B cell (primary cell): ENCODE data around the gene SLC9A3. TPM values are rescaled to one million over a fixed set of nuclear protein-coding genes. Genes with fewer than 3 reads are reported as not detected.

Experiments
- ATAC-seq: fragments of 200-7000 bp; cut with Tn5 transposase; one replicate; pipeline ENCODE4 v1.10.0; 2021; ENCODE audit warnings: low read depth, mild to moderate bottlenecking, moderate number of reproducible peaks, moderate library complexity
- CTCF ChIA-PET: fragments of 350-600 bp; sonication (Branson Sonifier 250); formaldehyde crosslinking; loops from one replicate; lab custom pipeline; 2021; ENCODE audit warnings: antibody characterized with exemption, inconsistent platforms; lab: Charles Lee
- POLR2A ChIA-PET: fragments of 350-600 bp; sonication (Branson Sonifier 250); formaldehyde crosslinking; loops from one replicate; lab custom pipeline; 2021; ENCODE audit warnings: antibody characterized with exemption; lab: Charles Lee
- DNase-seq: peaks from one replicate; pipeline ENCODE4 v3.0.0; 2013
- H2AFZ ChIP-seq: 2 replicates; pipeline ENCODE4 v1.6.1; 2012; ENCODE audit warnings: mild to moderate bottlenecking, low read depth, low read length; ENCODE audit not compliant: insufficient read depth, poor library complexity, severe bottlenecking
- H3K27ac ChIP-seq, 2 donors: 1 replicate in 1 of 2; 2 replicates in 1 of 2; pipeline ENCODE4 v1.5.1; 2012 to 2013; ENCODE audit warnings: low read length in 2 of 2, mild to moderate bottlenecking in 2 of 2, moderate library complexity in 1 of 2
- H3K27me3 ChIP-seq, 4 experiments: fragments of 200-600 bp in 1 of 4; sonication (generic) in 1 of 4; replicated peaks in 1 of 4; 1 replicate in 2 of 4; 2 replicates in 2 of 4; pipeline versions ENCODE4 v1.6.1 to v1.7.0; 2013 to 2016; ENCODE audit warnings: low read length in 3 of 4, mild to moderate bottlenecking in 2 of 4, mixed read lengths in 1 of 4, moderate library complexity in 1 of 4; ENCODE audit not compliant: insufficient read depth in 4 of 4, control insufficient read depth in 3 of 4; ENCODE audit errors: control extremely low read depth in 1 of 4
- H3K36me3 ChIP-seq, 2 experiments: replicated peaks in 1 of 2; 1 replicate in 1 of 2; 2 replicates in 1 of 2; pipeline versions ENCODE4 v1.6.1 to v1.7.1; 2013; ENCODE audit warnings: low read length in 1 of 2; ENCODE audit not compliant: insufficient read depth in 2 of 2, control insufficient read depth in 1 of 2; ENCODE audit errors: control extremely low read depth in 1 of 2, extremely low read depth in 1 of 2
- H3K4me1 ChIP-seq, 2 donors: fragments of 200-600 bp in 1 of 2; sonication (generic) in 1 of 2; 1 replicate in 1 of 2; 2 replicates in 1 of 2; pipeline versions ENCODE4 v1.5.1 to v1.6.1; 2013 to 2017; ENCODE audit warnings: low read length in 2 of 2; ENCODE audit not compliant: control insufficient read depth in 2 of 2, insufficient read depth in 2 of 2
- H3K4me2 ChIP-seq: replicated peaks from 2 replicates; pipeline ENCODE3; 2012; ENCODE audit warnings: mild to moderate bottlenecking, low read depth, low read length; ENCODE audit not compliant: poor library complexity, severe bottlenecking
- H3K4me3 ChIP-seq, 5 experiments: fragments of 200-600 bp in 1 of 5; sonication (generic) in 1 of 5; 1 replicate in 3 of 5; 2 replicates in 2 of 5; pipeline versions ENCODE4 v1.5.1 to v1.7.0; 2011 to 2016; ENCODE audit warnings: low read length in 4 of 5, mild to moderate bottlenecking in 4 of 5, low read depth in 2 of 5, control low read depth in 1 of 5, moderate library complexity in 1 of 5; ENCODE audit not compliant: insufficient read depth in 1 of 5; ENCODE audit errors: control extremely low read depth in 1 of 5, extremely low read depth in 1 of 5
- H3K79me2 ChIP-seq: fragments of 200-600 bp; sonication (generic); one replicate; pipeline ENCODE4 v1.6.0; 2016; ENCODE audit warnings: low read length; ENCODE audit not compliant: control insufficient read depth, insufficient read depth
- H3K9ac ChIP-seq: fragments of 200-600 bp; sonication (generic); 2 replicates; pipeline ENCODE4 v1.6.1; 2017; ENCODE audit warnings: mild to moderate bottlenecking, low read length, moderate library complexity
- H3K9me3 ChIP-seq, 3 donors: one replicate each; pipeline versions ENCODE4 v1.6.1 to v1.7.1; 2013; ENCODE audit warnings: low read length in 2 of 3; ENCODE audit not compliant: control insufficient read depth in 2 of 3, insufficient read depth in 1 of 3; ENCODE audit errors: control extremely low read depth in 1 of 3
- H4K20me1 ChIP-seq: 2 replicates; pipeline ENCODE4 v1.6.0; 2012; ENCODE audit warnings: mild to moderate bottlenecking, low read length; ENCODE audit not compliant: insufficient read depth, control insufficient read depth, poor library complexity, severe bottlenecking
- H3K27ac Mint-ChIP-seq: one replicate; pipeline ENCODE4 v1.8.0; 2021; ENCODE audit warnings: mixed read lengths
- H3K27me3 Mint-ChIP-seq: one replicate; pipeline ENCODE4 v1.8.0; 2021; ENCODE audit warnings: mixed read lengths
- H3K4me1 Mint-ChIP-seq: one replicate; pipeline ENCODE4 v1.8.0; 2021; ENCODE audit warnings: mixed read lengths
- H3K4me3 Mint-ChIP-seq: one replicate; pipeline ENCODE4 v1.8.0; 2021; ENCODE audit warnings: mixed read lengths
- H3K9me3 Mint-ChIP-seq: one replicate; pipeline ENCODE4 v1.8.0; 2022; ENCODE audit warnings: mixed read lengths; ENCODE audit not compliant: insufficient read depth
- CTCF ChIP-seq: fragments of 200-600 bp; IDR thresholded peaks from one replicate; pipeline ENCODE4 v1.8.0; 2022; ENCODE audit warnings: antibody characterized with exemption, mild to moderate bottlenecking
- EZH2 ChIP-seq: IDR thresholded peaks from 2 replicates; pipeline ENCODE4 v1.6.1; 2012; ENCODE audit warnings: borderline replicate concordance, low read depth, mild to moderate bottlenecking, moderate library complexity, low read length; ENCODE audit not compliant: insufficient read depth, poor library complexity, severe bottlenecking
- WGBS: methylation state at CpG from one replicate; pipeline ENCODE4 v1.1.5; 2013; ENCODE audit warnings: missing lambda C conversion rate; ENCODE audit not compliant: insufficient coverage; 5-methylcytosine and 5-hydroxymethylcytosine counted together
- intact Hi-C: fragments of 100-400 bp; cut with micrococcal nuclease; formaldehyde crosslinking; loops from one replicate; pipeline ENCODE4 v1.10.0; 2022
- polyA plus RNA-seq: library from polyadenylated mRNA; depleted of rRNA; stranded (reverse); fragments of >200 nt; gene quantifications from 2 replicates; pipeline ENCODE4 v1.2.3, GENCODE V29; 2012
- total RNA-seq, 2 donors: library from RNA; stranded (reverse); fragments of 120-200 nt in 1 of 2; gene quantifications; 1 replicate in 1 of 2; 2 replicates in 1 of 2; pipeline versions ENCODE4 v1.2.3 to v1.2.4, GENCODE V29; 2013 to 2022

The SLC9A3 gene
- total and polyA plus RNA-seq, 2 donors (not counting 1 experiment from before 2014, with no cell fraction given), result 0.84 to 2.0 TPM

- H3K4me2 ChIP-seq, result no peak overlapping the region
- no peak overlapping the region for H3K9ac ChIP-seq
- no peak overlapping the region for H3K4me3 ChIP-seq
- H3K27me3 Mint-ChIP-seq, result no peaks in the 10 kb centered on the region
- no peak for ATAC-seq
- peaks cover 16 to 21% of the 10 kb centered on the region in 2 donors for H3K4me1 ChIP-seq
- H3K27ac ChIP-seq, result no peak overlapping the region
- no peak overlapping the region for H3K27ac Mint-ChIP-seq
- TF ChIP-seq EZH2, result no peak
- no peak for TF ChIP-seq CTCF
- H3K36me3 ChIP-seq, result peaks cover 0 to 59% of the 10 kb centered on the region in 2 experiments
- intact Hi-C loops, result no loop called here
- peaks cover 35% of the 10 kb centered on the region for H4K20me1 ChIP-seq
- POLR2A ChIA-PET, result interaction anchor here (0.7 kb wide), 1 partner anchor 18 kb away, joined by 8 read pairs; no protein-coding TSS in a partner anchor
- H3K4me1 Mint-ChIP-seq, result peaks cover 18% of the 10 kb centered on the region
- CTCF ChIA-PET, result no interaction called here
- peaks cover 0 to 15% (median 0%) of the 10 kb centered on the region in 3 donors for H3K9me3 ChIP-seq
- no peak overlapping the region for H3K4me3 Mint-ChIP-seq
- H2AFZ ChIP-seq, result no peak overlapping the region
- no peaks in the 10 kb centered on the region for H3K9me3 Mint-ChIP-seq
- no peak for DNase-seq
- peaks cover 18% of the 10 kb centered on the region for H3K79me2 ChIP-seq
- over 99% methylated on average over 23 of the region's 24 CpGs for WGBS
- H3K27me3 ChIP-seq, result no peaks in the 10 kb centered on the region
These were observed 62.2 kb downstream of the SLC9A3 start for GRCh38 chr5:462051-462481.

GRCh38 chr5:460273-460625 lies 64.0 kb downstream of the SLC9A3 start:
- Histone ChIP-seq H3K36me3 (peaks cover 0 to 54% of the 10 kb centered on the region in 2 experiments), H4K20me1 (peaks cover 46% of the 10 kb centered on the region), H3K4me1 (peaks cover 15 to 16% of the 10 kb centered on the region in 2 donors), H3K27me3 (no peaks in the 10 kb centered on the region), H3K79me2 (peaks cover 35% of the 10 kb centered on the region), H3K27ac (no peak overlapping the region), H3K4me3 (no peak overlapping the region), H3K9ac (no peak overlapping the region), H2AFZ (no peak overlapping the region), H3K4me2 (no peak overlapping the region), H3K9me3 (peaks cover 0 to 14% (median 0%) of the 10 kb centered on the region in 3 donors)
- Mint-ChIP-seq H3K27ac (no peak overlapping the region), H3K9me3 (no peaks in the 10 kb centered on the region), H3K4me3 (no peak overlapping the region), H3K27me3 (no peaks in the 10 kb centered on the region), H3K4me1 (peaks cover 16% of the 10 kb centered on the region)
- ChIA-PET POLR2A (no interaction called here), CTCF (no interaction called here)
- intact Hi-C loops, result loop anchor here (2.0 kb wide), 1 partner anchor 45 kb away; no protein-coding TSS in a partner anchor
- no peak for DNase-seq
- 97% methylated on average over 8 of the region's 8 CpGs for WGBS
- ATAC-seq, result no peak
- no peak for TF ChIP-seq CTCF
- TF ChIP-seq EZH2, result no peak
